HG03520 (cell line): Measurements from ENCODE around the gene DNAJB4.
A peak's percentile ranks its signal among the peaks of the same experiment; 100 is the strongest.

Experiments used
- ATAC-seq: cut with Tn5 transposase; IDR thresholded peaks from one replicate; pipeline ENCODE4 v1.9.1; 2021; ENCODE audit warnings: mild to moderate bottlenecking, moderate library complexity; ENCODE audit not compliant: unreplicated experiment

Gene DNAJB4

DNA sequence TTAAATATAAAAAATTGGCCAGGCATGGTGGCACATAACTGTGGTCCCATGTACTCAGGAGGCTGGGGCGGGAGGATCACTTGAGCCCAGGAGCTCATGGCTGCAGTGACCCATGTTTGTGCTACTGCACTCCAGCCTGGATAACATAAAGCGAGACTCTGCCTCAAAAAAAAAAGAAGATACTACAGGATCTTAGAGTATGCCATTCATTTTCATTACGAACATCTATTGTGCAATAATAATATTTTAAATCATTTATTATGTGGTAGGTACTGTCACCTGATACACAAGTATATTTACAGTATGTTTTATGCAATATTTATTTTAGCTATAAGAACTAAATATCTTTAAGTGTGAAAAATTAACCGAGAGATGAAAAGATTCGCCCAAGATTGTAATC lies 31.7 kb downstream of the DNAJB4 start:
- no peak for ATAC-seq

DNA sequence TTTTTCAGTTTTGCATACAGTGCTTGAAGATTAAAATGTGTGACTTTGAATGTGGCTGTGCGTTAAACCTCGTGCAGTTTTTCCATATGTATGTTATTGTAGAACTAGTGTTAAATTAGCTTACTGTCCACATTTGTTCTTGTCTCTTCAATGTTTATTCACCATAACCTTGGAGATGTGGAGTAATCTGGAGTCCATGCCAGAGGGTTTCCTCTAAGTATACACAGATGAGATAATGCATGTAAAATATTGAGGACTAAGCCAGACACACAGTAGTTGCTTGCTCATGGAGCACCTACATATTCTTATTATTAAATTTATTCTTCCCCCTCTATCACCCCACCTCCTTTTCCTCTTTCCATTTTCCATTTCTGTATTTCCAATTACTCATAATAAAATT lies 33.3 kb downstream of the DNAJB4 start:
- ATAC-seq, result no peak

DNA sequence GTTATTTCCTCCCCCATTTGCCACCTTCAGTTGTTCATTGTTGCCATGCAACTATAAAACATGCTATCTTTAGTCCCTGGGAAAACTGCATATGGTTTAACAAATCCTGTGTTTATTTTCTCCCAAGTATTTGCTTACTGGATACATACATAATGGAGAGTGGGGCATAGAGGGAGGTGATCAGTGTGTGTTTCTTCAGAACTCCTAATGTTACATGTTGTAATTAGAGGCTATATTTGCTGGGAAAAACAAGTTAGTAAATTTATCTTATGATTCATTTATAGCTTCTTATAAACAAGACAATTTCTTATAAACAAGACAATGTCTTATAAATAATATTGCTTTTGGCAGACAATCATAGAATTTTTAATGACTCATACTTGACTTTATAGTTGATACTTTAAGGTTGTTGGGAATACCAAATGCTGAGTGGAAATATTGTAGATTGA lies 33.8 kb downstream of the DNAJB4 start:
- no peak for ATAC-seq

DNA sequence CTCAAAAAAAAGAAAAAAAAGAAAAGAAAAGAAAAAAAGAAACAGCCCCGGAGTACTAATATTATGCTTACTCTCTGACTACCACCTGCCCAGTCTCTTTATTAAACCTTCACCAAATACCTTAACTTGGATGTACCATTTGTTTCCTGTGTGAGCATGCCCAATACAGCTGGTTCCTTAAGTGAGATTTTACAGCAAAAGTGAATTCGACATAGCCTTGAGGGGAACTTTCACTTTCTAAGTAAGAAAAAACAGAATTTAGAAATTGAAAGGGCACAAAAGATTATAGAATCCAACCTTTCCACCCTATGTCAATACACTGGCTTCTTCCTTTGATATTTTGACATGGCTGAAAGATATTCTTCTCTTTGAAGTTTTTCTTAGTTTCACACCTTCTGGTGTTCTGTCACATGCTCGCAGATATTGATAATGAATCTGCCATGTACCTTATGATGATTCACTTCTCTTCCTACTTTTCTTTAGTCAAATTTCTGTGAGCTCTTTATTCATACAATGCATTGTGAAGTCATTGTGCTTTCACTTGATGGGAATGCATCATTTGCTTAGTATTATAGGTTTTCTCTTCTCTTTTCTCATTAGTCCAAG lies 35.8 kb downstream of the DNAJB4 start:
- no peak for ATAC-seq

DNA sequence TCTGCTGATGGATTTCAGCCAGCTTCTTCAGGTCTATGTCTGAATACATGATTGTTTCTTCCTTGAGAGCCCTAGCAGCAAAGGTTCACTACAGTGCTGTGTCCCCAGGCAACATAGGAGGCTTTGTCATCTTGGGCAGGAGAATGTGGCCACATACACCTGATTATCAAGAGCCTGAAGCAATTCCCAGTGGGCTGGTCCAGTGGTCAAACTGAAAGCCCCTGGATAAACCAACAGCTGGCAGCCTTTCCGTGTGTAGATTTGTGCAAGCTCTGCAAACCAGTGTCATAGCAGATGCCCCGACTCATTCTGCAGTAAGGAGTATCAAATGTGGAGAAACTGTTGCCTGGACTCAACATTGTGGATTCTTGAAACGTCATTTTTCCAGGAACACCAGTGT lies 38.7 kb downstream of the DNAJB4 start:
- ATAC-seq, result no peak

DNA sequence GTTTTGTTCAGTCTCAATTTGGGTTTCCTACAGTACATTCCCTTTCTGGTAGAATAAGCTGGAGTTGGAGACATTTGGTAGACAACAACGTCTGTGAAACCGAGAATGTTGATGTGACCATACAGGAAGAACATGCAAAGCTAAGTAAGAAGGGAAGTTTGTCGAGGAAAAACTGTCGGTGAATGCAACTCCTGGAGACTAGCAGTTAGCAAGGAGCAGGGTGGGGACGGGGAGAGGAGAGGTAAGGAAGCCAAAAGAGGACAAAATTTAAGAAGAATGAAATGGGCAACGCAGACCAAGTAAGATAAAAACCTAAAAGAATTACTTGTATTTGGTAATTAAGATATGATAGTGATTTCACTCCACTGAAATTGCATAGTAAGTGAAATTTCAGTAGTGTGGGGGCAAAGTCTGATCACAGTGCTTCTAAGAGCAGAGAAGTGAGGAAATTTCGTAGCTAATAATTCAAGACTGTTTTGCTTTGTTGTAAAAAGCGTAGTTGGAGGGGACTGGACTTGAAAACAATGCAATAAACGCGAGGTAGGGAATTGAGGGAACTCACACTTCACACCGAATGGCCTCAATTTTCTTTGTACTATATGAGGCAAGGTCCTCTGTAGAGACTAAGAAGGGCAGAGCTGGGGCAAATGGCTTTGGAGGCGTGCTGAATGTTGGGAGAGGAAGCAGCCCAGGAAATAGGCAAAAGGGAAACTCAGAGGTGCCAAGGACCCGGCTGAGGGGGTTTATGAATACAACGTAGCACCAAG lies 40.2 kb downstream of the DNAJB4 start:
- ATAC-seq, result no peak

DNA sequence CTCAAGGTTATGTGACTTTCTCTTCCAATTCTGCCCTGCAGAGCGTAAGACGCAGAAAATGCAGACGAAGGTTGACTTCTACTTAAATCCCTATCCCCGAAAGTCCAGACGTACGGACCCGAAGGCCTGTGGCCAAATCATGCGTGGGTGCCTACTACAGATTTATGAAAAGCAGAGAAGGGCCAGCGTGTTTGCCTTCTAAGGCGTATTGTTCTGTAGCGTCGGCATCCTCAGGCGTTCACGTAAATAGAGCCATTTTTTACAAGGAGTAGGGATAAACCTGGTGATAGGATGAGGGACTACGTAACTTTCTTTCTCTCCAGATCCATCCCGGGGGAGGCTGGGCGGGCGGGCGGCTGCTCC lies 40.8 kb downstream of the DNAJB4 start:
- ATAC-seq, result no peak

DNA sequence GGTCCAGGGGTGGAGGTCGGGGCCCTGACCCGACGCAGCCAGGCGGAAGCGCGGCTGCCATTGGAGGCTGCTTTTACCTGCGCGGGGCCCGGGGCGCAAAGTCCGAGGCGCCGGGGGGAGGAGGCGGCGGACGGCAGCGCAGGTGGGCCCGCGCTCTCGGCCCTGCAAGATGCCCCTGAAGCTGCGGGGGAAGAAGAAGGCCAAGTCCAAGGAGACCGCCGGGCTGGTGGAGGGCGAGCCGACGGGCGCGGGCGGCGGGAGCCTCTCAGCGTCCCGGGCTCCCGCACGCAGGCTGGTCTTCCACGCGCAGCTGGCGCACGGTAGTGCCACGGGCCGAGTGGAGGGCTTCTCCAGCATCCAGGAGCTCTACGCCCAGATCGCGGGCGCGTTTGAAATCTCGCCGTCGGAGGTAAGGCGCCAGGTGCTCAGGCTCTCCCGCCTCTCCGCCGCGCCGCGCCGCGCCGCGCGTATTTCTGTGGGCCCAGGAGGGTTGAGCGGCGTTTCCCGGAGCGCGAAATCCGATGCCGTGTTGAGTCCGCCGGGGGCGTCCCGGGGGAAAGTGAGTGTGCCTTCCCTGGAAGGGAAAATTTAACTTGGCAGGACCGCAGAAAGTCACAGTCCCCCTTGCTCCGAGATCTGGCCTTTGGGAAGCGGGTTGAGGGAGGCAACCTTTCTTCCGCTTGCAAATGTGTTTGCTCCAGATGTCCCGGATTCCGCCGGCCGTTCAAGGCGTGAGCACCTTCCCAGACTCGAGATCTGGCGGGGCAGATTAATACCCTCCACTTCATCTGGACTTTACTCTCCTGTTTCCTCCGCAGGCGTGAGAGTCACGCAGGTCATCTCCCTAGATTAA lies 41.4 kb downstream of the DNAJB4 start, which contains the start of gene GIPC2:
Gene GIPC2, plus strand, starts transcription at position 41 of the 853 bp plus-strand sequence. Its CDS starts 129 bp downstream, at position 170.
- ATAC-seq, result no peak

DNA sequence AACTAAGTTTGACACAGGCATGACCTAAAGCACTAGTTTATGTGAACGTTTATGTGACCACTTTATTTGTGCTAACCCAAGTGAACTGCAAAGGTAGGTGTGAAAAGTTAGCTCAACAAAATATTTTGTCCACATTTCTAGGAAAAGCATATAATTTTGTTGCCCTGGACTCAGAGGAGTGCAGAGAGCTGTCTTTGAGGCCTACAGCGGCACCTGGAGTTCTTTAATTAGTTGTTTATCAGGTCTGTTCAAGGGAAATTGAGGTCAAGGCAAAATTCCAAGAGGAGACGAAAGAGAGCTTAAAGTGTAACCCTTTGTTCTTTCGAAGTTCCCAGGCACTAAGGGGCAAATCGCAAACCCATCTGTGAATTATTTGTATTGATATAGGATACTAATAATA lies 42.4 kb downstream of the DNAJB4 start:
- ATAC-seq, result no peak

DNA sequence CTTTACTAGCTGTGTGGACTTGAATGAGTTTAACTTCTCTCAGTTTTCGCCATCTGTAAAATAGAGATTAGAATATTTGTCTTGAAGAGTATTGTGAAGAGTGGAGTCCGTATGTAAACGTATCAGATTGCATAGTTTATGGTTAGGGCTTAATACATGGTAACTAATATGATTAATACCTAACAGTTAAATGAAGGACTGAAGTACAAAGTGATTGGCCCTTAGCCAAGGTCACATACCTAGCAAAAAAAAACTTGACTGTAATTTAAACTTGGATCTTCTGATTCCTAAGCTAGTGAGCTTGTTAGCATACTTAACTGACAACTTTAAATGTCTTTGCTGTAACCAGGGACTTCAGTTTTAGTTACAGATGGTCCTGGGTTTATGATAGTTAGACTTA lies 42.9 kb downstream of the DNAJB4 start:
- ATAC-seq, result no peak

DNA sequence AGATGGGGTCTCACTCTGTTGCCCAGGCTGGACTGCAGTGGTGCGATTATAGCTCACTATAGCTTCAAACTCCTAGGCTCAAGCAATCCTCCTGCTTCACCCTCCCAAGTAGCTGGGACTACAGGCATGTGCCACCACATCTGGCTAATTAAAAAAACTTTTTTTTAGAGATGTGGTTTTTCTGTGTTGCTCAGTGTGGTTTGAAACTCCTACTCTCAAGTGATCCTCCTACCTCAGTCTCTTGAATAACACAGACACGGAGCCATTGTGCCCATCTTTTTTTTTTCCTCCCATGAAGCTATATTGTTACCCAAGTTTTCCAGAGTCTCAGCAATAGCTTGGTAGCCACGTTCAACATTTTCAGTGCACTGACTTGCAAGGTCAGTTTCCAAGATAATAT lies 43.7 kb downstream of the DNAJB4 start:
- ATAC-seq, result no peak

DNA sequence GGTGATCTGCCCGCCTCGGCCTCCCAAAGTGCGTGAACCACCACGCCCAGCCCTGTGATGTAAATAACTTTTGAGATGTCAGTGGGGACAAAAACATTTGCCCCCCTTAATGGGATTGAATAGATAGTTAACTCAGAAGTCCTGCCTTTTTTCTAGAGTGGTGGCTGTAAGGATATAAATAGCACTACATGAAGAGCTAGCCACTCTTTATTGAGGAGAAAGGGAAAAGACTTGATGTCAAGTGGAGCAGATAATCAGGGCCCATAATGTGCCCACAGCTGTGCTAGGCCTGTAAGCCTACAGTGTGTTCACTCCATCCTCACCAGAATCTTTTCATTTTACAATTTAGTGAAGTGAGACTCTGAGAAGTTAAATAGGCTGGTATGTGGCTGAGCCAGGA lies 44.7 kb downstream of the DNAJB4 start:
- ATAC-seq, result no peak

DNA sequence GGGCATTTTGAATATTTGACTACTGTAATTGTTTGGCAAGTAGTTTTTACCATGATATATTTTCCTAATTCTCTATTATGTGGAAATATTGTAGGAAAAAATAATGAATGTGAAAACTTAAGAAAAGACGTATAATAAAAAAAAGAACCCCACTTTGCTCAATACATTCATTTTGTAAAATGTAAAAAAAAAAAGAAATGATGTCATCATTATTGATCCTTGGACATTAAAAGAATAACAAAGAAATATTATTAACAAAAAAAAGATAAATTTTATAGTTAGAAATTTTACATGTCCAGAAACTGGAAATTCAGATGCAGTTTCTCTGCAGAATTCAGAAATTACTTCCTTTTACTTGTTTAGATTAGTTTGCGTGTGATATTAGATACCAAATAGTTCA lies 46.3 kb downstream of the DNAJB4 start:
- no peak for ATAC-seq

DNA sequence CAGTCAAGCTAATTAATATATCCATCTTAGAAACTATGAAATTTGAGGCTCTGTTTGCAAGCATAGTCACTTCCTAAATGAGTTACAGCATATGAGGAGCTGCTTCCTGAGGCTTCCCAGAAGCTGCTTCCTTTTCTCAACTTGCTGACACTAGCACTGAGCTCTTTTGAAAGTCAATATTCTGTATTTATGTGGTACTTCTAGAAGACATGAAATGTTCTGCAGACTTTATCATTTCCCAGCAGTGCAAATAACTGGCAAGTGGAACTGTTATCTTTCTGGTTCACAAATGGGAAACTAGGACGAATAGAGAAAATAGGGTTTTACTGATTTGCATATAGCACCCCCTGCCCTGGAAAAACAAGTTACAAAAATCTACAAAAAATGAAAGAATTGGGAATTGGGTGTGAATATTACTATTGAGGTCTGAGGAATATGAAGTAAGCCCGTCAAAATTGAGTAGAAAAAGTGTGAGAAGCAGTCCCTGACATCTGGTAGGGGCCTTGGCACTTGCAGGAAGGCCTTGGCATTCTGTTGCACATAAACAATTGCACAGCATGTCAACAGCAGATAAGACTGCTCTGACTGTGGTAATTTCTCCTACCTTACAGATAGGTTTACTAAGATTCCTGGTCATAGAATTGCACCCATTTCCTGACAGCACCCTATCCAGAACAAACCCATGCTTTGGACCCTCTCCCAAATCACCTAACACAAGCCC lies 48.1 kb downstream of the DNAJB4 start:
- no peak for ATAC-seq

DNA sequence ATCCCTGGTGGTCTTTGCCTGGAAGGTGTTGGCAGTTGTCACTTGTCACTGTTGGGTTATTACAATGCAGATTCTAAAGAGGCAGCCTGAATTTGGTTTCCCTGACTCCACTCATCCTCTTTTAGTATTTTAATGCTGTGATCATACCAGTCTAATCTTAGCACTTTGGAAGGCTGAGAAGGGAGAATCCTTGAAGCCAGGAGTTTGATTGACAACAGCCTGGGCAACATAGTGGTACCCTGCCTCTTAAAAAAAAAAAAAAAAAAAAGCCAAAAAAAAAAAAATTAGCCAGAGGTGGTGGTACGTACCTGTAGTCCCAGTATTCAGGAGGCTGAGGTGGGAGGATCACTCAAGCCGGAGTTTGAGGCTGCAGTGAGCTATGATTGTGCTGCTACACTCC lies 48.8 kb downstream of the DNAJB4 start:
- ATAC-seq, result no peak

DNA sequence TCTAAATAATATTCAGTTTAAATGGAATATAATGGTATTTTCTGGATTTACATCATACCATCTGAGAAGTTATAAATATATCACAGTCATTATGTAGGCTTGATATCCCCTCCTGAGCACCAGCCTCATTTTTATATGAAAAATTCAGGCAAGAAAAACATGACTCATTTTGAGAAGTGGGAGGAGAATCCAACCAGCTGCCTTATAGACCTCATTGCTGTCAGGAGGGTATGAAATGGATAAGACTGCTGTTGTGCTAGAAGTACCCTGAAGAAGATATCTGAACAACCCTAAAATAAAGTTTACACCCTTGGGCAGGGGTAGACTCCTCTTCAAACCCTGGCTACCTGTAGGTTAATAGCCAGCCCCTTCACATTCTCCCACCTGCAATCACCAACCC lies 49.8 kb downstream of the DNAJB4 start:
- no peak for ATAC-seq

DNA sequence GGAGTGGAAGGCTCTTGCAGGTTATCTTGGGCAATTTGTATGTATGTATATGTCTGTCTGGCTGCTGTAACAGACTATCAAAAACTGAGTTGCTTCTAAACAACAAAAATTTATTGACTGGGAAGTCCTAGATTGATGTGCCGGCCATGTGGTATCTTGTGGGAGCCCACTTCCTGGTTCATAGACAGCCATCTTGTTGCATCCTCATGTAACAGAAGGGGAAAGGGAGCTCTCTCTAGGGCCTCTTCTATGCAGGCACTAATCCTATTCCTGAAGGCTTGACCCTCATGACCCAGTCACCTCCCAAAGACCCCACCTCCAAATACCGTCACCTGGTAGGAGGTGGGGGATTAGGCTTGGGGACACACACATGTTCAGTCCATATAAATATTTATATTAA lies 50.2 kb downstream of the DNAJB4 start:
- ATAC-seq, result no peak

DNA sequence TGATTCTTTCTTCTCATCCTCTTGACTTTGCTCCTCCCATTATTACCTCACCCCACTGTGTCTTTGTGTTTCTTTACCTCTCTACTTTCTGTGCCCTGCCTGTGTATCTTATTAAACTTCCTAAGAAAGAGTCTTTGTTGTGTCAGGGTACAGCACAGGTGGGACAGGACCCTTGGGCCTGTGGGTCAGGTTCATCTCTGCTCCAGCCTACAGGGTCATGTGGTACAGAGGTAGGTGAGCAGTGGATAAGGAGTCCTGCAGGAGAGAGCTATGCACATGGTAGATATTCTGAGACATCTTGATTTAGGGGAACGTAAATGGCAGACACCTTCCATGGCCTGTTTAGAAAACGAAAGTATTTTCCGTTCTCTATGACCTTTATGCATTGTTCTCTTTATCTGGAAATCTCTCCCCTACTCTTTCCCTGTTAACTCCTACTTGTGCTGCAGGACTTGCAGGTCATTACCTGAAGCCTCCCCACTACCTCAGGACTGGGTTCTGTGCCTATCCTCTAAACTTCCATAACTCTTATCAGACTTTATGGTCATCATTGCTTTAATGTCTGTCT lies 50.9 kb downstream of the DNAJB4 start:
- no peak for ATAC-seq

DNA sequence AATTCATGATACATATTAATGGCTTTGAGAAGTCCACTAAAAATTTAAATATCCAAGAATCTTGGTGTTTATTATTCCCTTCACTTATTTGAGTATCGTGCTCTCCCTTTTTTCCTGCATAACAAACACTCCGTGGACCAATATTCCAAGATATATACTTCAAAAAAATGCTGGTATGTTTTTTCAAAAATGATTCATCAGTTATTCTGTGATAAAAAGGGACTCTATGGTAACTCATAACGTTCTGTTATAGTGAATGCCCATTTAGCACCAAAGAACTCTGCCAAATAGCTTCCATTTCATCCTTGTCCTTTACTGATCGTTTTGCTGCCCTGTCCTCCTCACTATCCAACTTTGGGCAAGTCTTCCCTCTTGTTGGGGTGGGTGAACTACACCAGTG lies 53.9 kb downstream of the DNAJB4 start:
- ATAC-seq, result no peak

DNA sequence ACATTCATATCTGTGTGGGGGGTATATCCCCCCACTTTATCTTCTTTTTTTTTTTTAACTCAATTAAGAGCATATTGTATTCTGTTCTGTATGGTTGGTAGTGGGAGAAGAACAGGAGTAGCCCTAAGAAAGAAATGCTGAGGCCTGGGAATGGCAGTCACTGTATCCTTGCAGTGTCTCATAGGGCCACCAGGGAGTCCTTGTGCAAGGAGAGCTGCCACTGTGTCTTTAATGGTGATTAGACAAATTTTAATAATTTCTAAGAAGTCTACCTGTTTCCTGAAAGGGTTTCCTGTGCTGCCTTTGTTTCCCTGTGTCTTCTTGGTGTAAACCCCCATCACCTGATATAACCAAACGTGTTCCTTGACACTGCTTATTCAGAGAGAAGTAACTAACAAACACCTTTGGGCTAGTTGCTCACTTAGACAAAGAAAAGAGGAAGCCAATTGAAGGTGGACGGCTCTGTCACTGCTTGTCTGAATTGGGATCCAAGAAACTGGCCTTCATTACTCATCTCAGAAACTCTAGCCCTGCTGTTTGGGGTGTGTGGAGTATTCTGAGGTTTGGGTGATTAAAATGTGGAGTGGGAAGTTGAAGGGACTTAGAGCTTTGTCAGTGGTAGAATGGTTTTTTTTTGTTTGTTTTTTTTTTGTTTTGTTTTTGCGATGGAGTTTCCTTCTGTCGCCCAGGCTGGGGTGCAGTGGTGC lies 56.3 kb downstream of the DNAJB4 start:
- peak; percentile 95 for ATAC-seq
